HepG2 (cell line): ENCODE measurements around the gene HYCC1. TPM values are rescaled to one million over a fixed set of nuclear protein-coding genes. Genes with fewer than 3 reads are reported as not detected.
"Not testable (repeated sequence)": the region's sequence is repeated elsewhere in the genome, so short reads cannot be mapped to it uniquely, and the experiment has no call there.

ENCODE experiments used
- ATAC-seq: fragments of 200-7000 bp; cut with Tn5 transposase; 3 replicates; pipeline ENCODE4 v1.9.1; 2020; ENCODE audit warnings: mild to moderate bottlenecking, moderate library complexity
- BruUV-seq: library from RNA; stranded (reverse); fragments of 400-500 nt; replicated peaks from 2 replicates; lab custom pipeline; 2021; lab: Mats Ljungman, UMichigan
- CTCF ChIA-PET: fragments of 300-600 bp; formaldehyde crosslinking; extraction: SDS; loops from one replicate; lab custom pipeline; 2021; ENCODE audit warnings: low total read pairs, inconsistent platforms, low intra/inter-chr PET ratio; lab: Yijun Ruan, JAX
- POLR2A ChIA-PET: fragments of 350-600 bp; sonication (Branson Sonifier 250); formaldehyde crosslinking; loops from one replicate; lab custom pipeline; 2020; ENCODE audit warnings: antibody characterized with exemption, inconsistent platforms; lab: Yijun Ruan, JAX
- DNase-seq: peaks from one replicate; pipeline ENCODE4 v3.0.0-alpha.2; 2015; ENCODE audit warnings: low spot score
- FAIRE-seq: peaks from 3 replicates; lab custom pipeline; 2011; peaks lifted over from hg19 to GRCh38; lab: Jason Lieb, UNC
- H2AFZ ChIP-seq: one replicate; pipeline ENCODE4 v1.6.1; 2011; ENCODE audit warnings: low read length, inconsistent platforms
- H3K27ac ChIP-seq: fragments of 300-600 bp; 3 replicates; pipeline ENCODE4 v1.8.0; 2011; ENCODE audit warnings: mixed run types, mild to moderate bottlenecking, mixed read lengths, low read length, inconsistent platforms; ENCODE audit not compliant: insufficient read depth; ENCODE audit errors: extremely low read length
- H3K27me3 ChIP-seq, 2 experiments: fragments of 200-600 bp in 1 of 2; 2 replicates in 1 of 2; 3 replicates in 1 of 2; pipeline versions ENCODE4 v1.6.0 to v1.8.0; 2011; ENCODE audit warnings: low read length in 2 of 2, mild to moderate bottlenecking in 2 of 2, moderate library complexity in 2 of 2, inconsistent platforms in 1 of 2; ENCODE audit not compliant: insufficient read depth in 2 of 2, control insufficient read depth in 1 of 2
- H3K36me3 ChIP-seq, 2 experiments: fragments of 200-600 bp in 1 of 2; replicated peaks in 1 of 2; 2 replicates in 1 of 2; 3 replicates in 1 of 2; pipeline versions ENCODE4 v1.5.1 to v1.8.0; 2011; ENCODE audit warnings: low read length in 2 of 2, inconsistent platforms in 1 of 2; ENCODE audit not compliant: insufficient read depth in 2 of 2, control insufficient read depth in 1 of 2
- H3K4me1 ChIP-seq: 2 replicates; pipeline ENCODE4 v1.5.1; 2012; ENCODE audit warnings: low read length, inconsistent platforms; ENCODE audit not compliant: insufficient read depth
- H3K4me2 ChIP-seq: 2 replicates; pipeline ENCODE4 v1.6.0; 2011; ENCODE audit warnings: low read depth, low read length, inconsistent platforms
- H3K4me3 ChIP-seq, 3 experiments: fragments of 200-600 bp in 1 of 3; sonication (generic), shearing (Covaris generic) in 1 of 3; replicated peaks in 1 of 3; 2 replicates each; pipeline ENCODE4 v1.5.1; 2011 to 2016; ENCODE audit warnings: low read length in 3 of 3, inconsistent platforms in 2 of 3, low read depth in 2 of 3, mild to moderate bottlenecking in 2 of 3, control low read depth in 1 of 3, mixed read lengths in 1 of 3; ENCODE audit not compliant: insufficient read depth in 1 of 3
- H3K79me2 ChIP-seq: one replicate; pipeline ENCODE4 v1.6.1; 2011; ENCODE audit warnings: low read length, inconsistent platforms; ENCODE audit not compliant: insufficient read depth
- H3K9ac ChIP-seq: 2 replicates; pipeline ENCODE4 v1.6.0; 2011; ENCODE audit warnings: mild to moderate bottlenecking, low read depth, low read length, inconsistent platforms; ENCODE audit not compliant: insufficient read depth
- H3K9me3 ChIP-seq: 2 replicates; pipeline ENCODE4 v1.5.1; 2012; ENCODE audit warnings: mild to moderate bottlenecking, low read length
- H4K20me1 ChIP-seq: 2 replicates; pipeline ENCODE4 v1.6.0; 2011; ENCODE audit warnings: inconsistent platforms, mild to moderate bottlenecking, low read length, moderate library complexity; ENCODE audit not compliant: insufficient read depth
- ARID3A ChIP-seq: IDR thresholded peaks from 2 replicates; pipeline ENCODE4 v1.6.1; 2012; ENCODE audit warnings: low read depth, low read length, improper control_type of control experiment
- CTCF ChIP-seq: sonication (generic); formaldehyde crosslinking; IDR thresholded peaks from 2 replicates; pipeline ENCODE4 v1.5.0; 2020; ENCODE audit warnings: mild to moderate bottlenecking, missing genetic modification reagents, moderate library complexity
- ELF3 ChIP-seq: IDR thresholded peaks from 2 replicates; pipeline ENCODE4 v1.6.1; 2016; ENCODE audit warnings: missing genetic modification reagents, missing compliant biosample characterization
- STAG1 ChIP-seq: sonication (generic); formaldehyde crosslinking; IDR thresholded peaks from 2 replicates; pipeline ENCODE4 v1.4.0; 2020; ENCODE audit warnings: missing genetic modification reagents
- ZNF577 ChIP-seq: sonication (generic); formaldehyde crosslinking; IDR thresholded peaks from 2 replicates; pipeline ENCODE4 v1.4.0; 2020; ENCODE audit warnings: mild to moderate bottlenecking, low read depth, missing genetic modification reagents, borderline replicate concordance
- WGBS: methylation state at CpG from one replicate; pipeline ENCODE4 v1.1.6; 2017; ENCODE audit warnings: low lambda C conversion rate; 5-methylcytosine and 5-hydroxymethylcytosine counted together
- in situ Hi-C: cut with HindIII; loops from 2 replicates; pipeline ENCODE4 v1.10.0; 2017; ENCODE audit warnings: low pct_unique_long_range_greater_than_20kb; ENCODE audit not compliant: extremely low pct_ligation_motif_present
- intact Hi-C: fragments of 100-400 bp; cut with micrococcal nuclease; formaldehyde crosslinking; loops from one replicate; pipeline ENCODE4 v1.10.0; 2022; ENCODE audit not compliant: unreplicated experiment
- polyA plus RNA-seq, 8 experiments: library from polyadenylated mRNA; depleted of rRNA in 3 of 8; stranded (reverse) in 7 of 8; unstranded in 1 of 8; fragments of >200 nt; fragmentation: Illumina TruSeq in 4 of 8; extraction: Trizol in 4 of 8; gene quantifications; 2 replicates each; pipeline versions ENCODE4 v1.2.1 to v1.2.3, GENCODE V29; 2011 to 2016; ENCODE audit warnings: low read depth in 4 of 8, missing spikeins in 1 of 8, mixed read lengths in 1 of 8; ENCODE audit not compliant: insufficient read depth in 1 of 8
- total RNA-seq, 5 experiments: library from RNA; depleted of rRNA; stranded (reverse); fragments of >200 nt; fragmentation: Illumina TruSeq; extraction: Trizol; gene quantifications; 2 replicates each; pipeline ENCODE4 v1.2.3, GENCODE V29; 2016; ENCODE audit warnings: low read depth in 1 of 5

Gene HYCC1
- total and polyA plus RNA-seq, 2 of the 13 experiments (the other 11 are each of a cell fraction or from before 2014, with no cell fraction given), result 9.5 to 41.8 TPM

GRCh38 chr7:23055582-23056178, 41.8 kb upstream of the HYCC1 start (continued):
- 0 out of 2 replicates have a peak, but pooled peaks have one; percentile 24 for TF ChIP-seq ARID3A
- 0 out of 2 replicates have a peak, but pooled peaks have one; percentile 39 for TF ChIP-seq ELF3 (CRISPR knock-in tag)
- no peak for TF ChIP-seq ZNF577
- peak; percentile 88 for TF ChIP-seq CTCF (CRISPR knock-in tag)
- peak; percentile 94 for TF ChIP-seq STAG1 (CRISPR knock-in tag)

- FAIRE-seq, H3K9ac ChIP-seq, DNase-seq, H3K27ac ChIP-seq, H3K4me1 ChIP-seq, POLR2A ChIA-PET, BruUV-seq, H3K27me3 ChIP-seq, intact Hi-C loops, H2AFZ ChIP-seq, H4K20me1 ChIP-seq, CTCF ChIA-PET, H3K4me3 ChIP-seq, H3K79me2 ChIP-seq, H3K9me3 ChIP-seq, H3K36me3 ChIP-seq, H3K4me2 ChIP-seq, ATAC-seq: not testable (repeated sequence)
- 15% methylated on average over 3 of the region's 3 CpGs for WGBS
- in situ Hi-C loops, result loop anchor here (10.0 kb wide), 1 partner anchor 196 kb away; no protein-coding TSS in a partner anchor
Observed at GRCh38 chr7:23051124-23051485, 37.2 kb upstream of the HYCC1 start.

GRCh38 chr7:23046336-23046735, 32.4 kb upstream of the HYCC1 start:
- DNase-seq, H3K9ac ChIP-seq, BruUV-seq, intact Hi-C loops, in situ Hi-C loops, H3K27ac ChIP-seq, H2AFZ ChIP-seq, FAIRE-seq, H3K4me2 ChIP-seq, POLR2A ChIA-PET, H3K79me2 ChIP-seq, ATAC-seq, CTCF ChIA-PET, H3K4me3 ChIP-seq, H3K27me3 ChIP-seq, H4K20me1 ChIP-seq, H3K9me3 ChIP-seq, H3K36me3 ChIP-seq, H3K4me1 ChIP-seq: not testable (repeated sequence)
- no CpG with 5 or more reads among the region's 29 CpGs for whole genome bisulfite sequencing

- FAIRE-seq, intact Hi-C loops, CTCF ChIA-PET: not testable (repeated sequence)
Observed at GRCh38 chr7:23045086-23045485, 31.2 kb upstream of the HYCC1 start.

More at GRCh38 chr7:23045086-23045485, 31.2 kb upstream of the HYCC1 start:
- H3K4me1 ChIP-seq, H3K36me3 ChIP-seq, H4K20me1 ChIP-seq, H3K9me3 ChIP-seq, H3K4me3 ChIP-seq, H3K27ac ChIP-seq, H3K9ac ChIP-seq, H3K27me3 ChIP-seq, DNase-seq, BruUV-seq, in situ Hi-C loops, POLR2A ChIA-PET, ATAC-seq, H2AFZ ChIP-seq, H3K79me2 ChIP-seq, H3K4me2 ChIP-seq: not testable (repeated sequence)
- 67% methylated on average over 4 of the region's 6 CpGs for WGBS
